ENCODE results near the gene CHCHD3.

- TF ChIP-seq ZNF12 (CRISPR knock-in tag; IDR thresholded peaks at IDR 0.05) (no peak), C11orf30 (IDR thresholded peaks at IDR 0.05; ENCODE audit: low read depth) (no peak), CEBPB (tag; IDR thresholded peaks at IDR 0.05) (no peak), HOMEZ (CRISPR knock-in tag; IDR thresholded peaks at IDR 0.05) (no peak), POLR2AphosphoS5 (IDR thresholded peaks at IDR 0.05; ENCODE audit: control insufficient read depth, insufficient read depth, low read depth, low read length) (no peak)
- TF ChIP-seq, protein P1, sequence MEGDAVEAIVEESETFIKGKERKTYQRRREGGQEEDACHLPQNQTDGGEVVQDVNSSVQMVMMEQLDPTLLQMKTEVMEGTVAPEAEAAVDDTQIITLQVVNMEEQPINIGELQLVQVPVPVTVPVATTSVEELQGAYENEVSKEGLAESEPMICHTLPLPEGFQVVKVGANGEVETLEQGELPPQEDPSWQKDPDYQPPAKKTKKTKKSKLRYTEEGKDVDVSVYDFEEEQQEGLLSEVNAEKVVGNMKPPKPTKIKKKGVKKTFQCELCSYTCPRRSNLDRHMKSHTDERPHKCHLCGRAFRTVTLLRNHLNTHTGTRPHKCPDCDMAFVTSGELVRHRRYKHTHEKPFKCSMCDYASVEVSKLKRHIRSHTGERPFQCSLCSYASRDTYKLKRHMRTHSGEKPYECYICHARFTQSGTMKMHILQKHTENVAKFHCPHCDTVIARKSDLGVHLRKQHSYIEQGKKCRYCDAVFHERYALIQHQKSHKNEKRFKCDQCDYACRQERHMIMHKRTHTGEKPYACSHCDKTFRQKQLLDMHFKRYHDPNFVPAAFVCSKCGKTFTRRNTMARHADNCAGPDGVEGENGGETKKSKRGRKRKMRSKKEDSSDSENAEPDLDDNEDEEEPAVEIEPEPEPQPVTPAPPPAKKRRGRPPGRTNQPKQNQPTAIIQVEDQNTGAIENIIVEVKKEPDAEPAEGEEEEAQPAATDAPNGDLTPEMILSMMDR (IDR thresholded peaks at IDR 0.05 in 2 of 3, conservative IDR thresholded peaks at IDR 0.05 in 1 of 3; ENCODE audit: insufficient read depth in 2 of 3, low read depth in 1 of 3, low read length in 3 of 3): no peak
Observed at GRCh38 chr7:132859199-132859598, 222.7 kb downstream of the CHCHD3 start.

All from K562 (cell line).